Osteoblast (primary cell): ENCODE results near the gene NUP93. TPM values are rescaled to one million over a fixed set of nuclear protein-coding genes. Genes with fewer than 3 reads are reported as not detected.

Source experiments
- DNase-seq: peaks from one replicate; pipeline ENCODE4 v3.0.0; 2011; ENCODE audit warnings: low spot score, mixed read lengths; ENCODE audit not compliant: insufficient read length; ENCODE audit errors: missing footprints
- H2AFZ ChIP-seq: 2 replicates; pipeline ENCODE4 v1.6.0; 2011; ENCODE audit warnings: mild to moderate bottlenecking, low read length
- H3K27ac ChIP-seq: 2 replicates; pipeline ENCODE4 v1.5.1; 2011; ENCODE audit warnings: mild to moderate bottlenecking, low read depth, low read length, moderate library complexity
- H3K27me3 ChIP-seq: 2 replicates; pipeline ENCODE4 v1.6.0; 2012; ENCODE audit warnings: mild to moderate bottlenecking, control low read depth, inconsistent platforms, low read length, moderate library complexity; ENCODE audit not compliant: insufficient read depth
- H3K36me3 ChIP-seq: 2 replicates; pipeline ENCODE4 v1.5.1; 2011; ENCODE audit warnings: mild to moderate bottlenecking, low read length, control low read depth, moderate library complexity; ENCODE audit not compliant: insufficient read depth
- H3K4me1 ChIP-seq: 2 replicates; pipeline ENCODE4 v1.5.1; 2011; ENCODE audit warnings: mild to moderate bottlenecking, low read length, control low read depth, moderate library complexity; ENCODE audit not compliant: insufficient read depth
- H3K4me2 ChIP-seq: 2 replicates; pipeline ENCODE4 v1.6.0; 2011; ENCODE audit warnings: mild to moderate bottlenecking, low read length; ENCODE audit not compliant: insufficient read depth
- H3K4me3 ChIP-seq: fragments of 200-600 bp; sonication (generic); 3 replicates; pipeline ENCODE4 v1.5.1; 2012; ENCODE audit warnings: mild to moderate bottlenecking, low read length, inconsistent platforms; ENCODE audit not compliant: insufficient read depth
- H3K79me2 ChIP-seq: 2 replicates; pipeline ENCODE4 v1.6.0; 2012; ENCODE audit warnings: mild to moderate bottlenecking, low read length, control low read depth, inconsistent platforms; ENCODE audit not compliant: insufficient read depth
- H3K9me3 ChIP-seq: 2 replicates; pipeline ENCODE4 v1.5.1; 2011; ENCODE audit warnings: low read depth, low read length, control low read depth
- H4K20me1 ChIP-seq: 2 replicates; pipeline ENCODE4 v1.6.0; 2012; ENCODE audit warnings: mild to moderate bottlenecking, low read length, control low read depth; ENCODE audit not compliant: insufficient read depth
- CTCF ChIP-seq: IDR thresholded peaks from 2 replicates; pipeline ENCODE4 v1.5.1; 2011; ENCODE audit warnings: mild to moderate bottlenecking, low read depth, low read length, moderate library complexity; ENCODE audit errors: extremely low read depth
- total RNA-seq: library from RNA; depleted of rRNA; stranded (reverse); fragments of >200 nt; gene quantifications from 2 replicates; pipeline ENCODE4 v1.2.3, GENCODE V29; 2012

NUP93 gene
- total RNA-seq, 1 donor, result 40.5 TPM

DNA sequence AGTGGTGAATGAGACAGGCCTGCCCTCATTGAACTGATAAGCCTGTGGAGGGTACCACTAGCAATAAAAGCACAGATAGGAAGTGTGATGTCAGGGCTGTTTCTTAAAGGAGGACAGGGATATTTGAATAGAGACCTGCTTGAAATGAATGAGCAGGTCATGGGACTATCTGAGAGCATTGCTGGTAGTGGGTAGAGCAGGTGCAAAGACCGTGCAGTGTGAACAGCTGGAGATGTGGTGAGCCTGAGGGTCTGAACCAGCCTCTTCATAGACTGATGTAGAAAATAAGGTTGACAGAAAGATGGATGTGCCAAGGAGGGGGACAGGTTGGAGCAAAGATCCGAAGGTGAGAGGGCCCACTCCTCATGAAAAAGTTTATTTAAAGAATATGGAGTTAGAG lies 2.4 kb downstream of the NUP93 start:
- no peaks in the 10 kb centered on the region for H3K9me3 ChIP-seq
- H3K36me3 ChIP-seq, result no peaks in the 10 kb centered on the region
- no peak for DNase-seq
- peaks cover 25% of the 10 kb centered on the region for H3K4me1 ChIP-seq
- H3K79me2 ChIP-seq, result peaks cover 75% of the 10 kb centered on the region
- no peak overlapping the region for H3K4me2 ChIP-seq
- no peaks in the 10 kb centered on the region for H3K27me3 ChIP-seq
- no peak overlapping the region for H3K27ac ChIP-seq
- peaks cover 18% of the 10 kb centered on the region for H4K20me1 ChIP-seq
- no peak overlapping the region for H2AFZ ChIP-seq
- TF ChIP-seq CTCF, result no peak
- H3K4me3 ChIP-seq, result no peak overlapping the region

DNA sequence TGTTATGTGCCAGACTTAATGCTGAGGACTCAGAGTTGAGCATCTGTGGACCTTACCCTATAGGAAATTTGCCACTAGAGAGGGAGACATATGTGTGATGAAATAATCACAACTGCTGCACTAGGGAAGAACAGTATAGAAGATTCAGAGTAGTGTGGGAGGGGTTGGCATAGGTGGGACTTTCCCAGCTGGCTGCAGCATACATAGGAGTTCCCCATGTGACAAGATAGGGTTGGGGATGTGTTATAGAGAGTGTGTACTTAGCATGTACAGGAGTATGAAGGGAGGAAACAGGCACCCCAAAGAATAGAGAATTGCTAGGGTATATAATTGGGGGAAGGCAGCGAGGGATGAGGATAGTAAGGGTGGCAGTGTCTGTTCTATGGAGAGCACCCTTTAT lies 2.9 kb downstream of the NUP93 start:
- DNase-seq, result peak; percentile 21
- no peak overlapping the region for H3K27ac ChIP-seq
- H4K20me1 ChIP-seq, result peaks cover 18% of the 10 kb centered on the region
- H3K4me3 ChIP-seq, result no peak overlapping the region
- H3K4me1 ChIP-seq, result peaks cover 27% of the 10 kb centered on the region
- no peak overlapping the region for H3K4me2 ChIP-seq
- no peaks in the 10 kb centered on the region for H3K9me3 ChIP-seq
- no peaks in the 10 kb centered on the region for H3K36me3 ChIP-seq
- TF ChIP-seq CTCF, result no peak
- H3K27me3 ChIP-seq, result no peaks in the 10 kb centered on the region
- H3K79me2 ChIP-seq, result peaks cover 79% of the 10 kb centered on the region
- no peak overlapping the region for H2AFZ ChIP-seq

- Histone ChIP-seq H3K9me3 (no peaks in the 10 kb centered on the region), H3K36me3 (no peaks in the 10 kb centered on the region), H3K27ac (no peak overlapping the region), H3K27me3 (no peaks in the 10 kb centered on the region), H3K4me1 (peaks cover 24% of the 10 kb centered on the region), H2AFZ (no peak overlapping the region), H4K20me1 (peaks cover 21% of the 10 kb centered on the region), H3K4me2 (no peak overlapping the region), H3K4me3 (no peak overlapping the region), H3K79me2 (peaks cover 87% of the 10 kb centered on the region)
- TF ChIP-seq CTCF, result no peak
- peak; percentile 26 for DNase-seq
Measured at GRCh38 chr16:56734429-56734828, 4.5 kb downstream of the NUP93 start.

DNA sequence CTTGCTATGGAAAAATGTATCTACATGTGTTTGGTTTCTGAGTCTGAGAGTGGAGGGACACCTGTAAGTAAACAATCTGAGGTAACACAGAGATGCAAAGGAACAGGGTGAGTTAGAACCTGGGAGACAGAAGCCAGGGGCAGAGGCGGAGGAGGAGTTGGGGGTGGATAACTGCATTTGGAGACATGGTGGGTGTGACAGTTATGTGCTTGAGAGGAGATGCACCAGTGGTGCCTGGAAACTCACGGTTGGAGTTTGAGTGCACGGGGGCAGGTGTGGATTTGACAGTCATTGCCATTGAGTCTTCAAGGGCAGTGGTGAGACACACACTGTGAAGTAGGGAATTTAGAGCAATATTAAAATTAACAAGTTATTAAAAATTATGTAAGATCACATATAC lies 6.5 kb downstream of the NUP93 start:
- no peak for DNase-seq
- Histone ChIP-seq H2AFZ (no peak overlapping the region), H3K36me3 (no peaks in the 10 kb centered on the region), H3K4me1 (peaks cover 13% of the 10 kb centered on the region), H3K9me3 (no peaks in the 10 kb centered on the region), H3K27ac (no peak overlapping the region), H3K79me2 (peaks cover 74% of the 10 kb centered on the region), H4K20me1 (peaks cover 21% of the 10 kb centered on the region), H3K4me3 (no peak overlapping the region), H3K4me2 (no peak overlapping the region), H3K27me3 (no peaks in the 10 kb centered on the region)
- no peak for TF ChIP-seq CTCF
